Esophagus muscularis mucosa (tissue), 4 donors: ENCODE results near the gene DNAAF5. TPM values are rescaled to one million over a fixed set of nuclear protein-coding genes. Genes with fewer than 3 reads are reported as not detected.

Experiments used
- DNase-seq: peaks from one replicate; pipeline ENCODE4 v3.0.0-alpha.2; 2017; ENCODE audit errors: extremely low spot score
- H3K27ac ChIP-seq, 4 donors: fragments of 200-600 bp; sonication (generic); replicated peaks in 1 of 4; 1 replicate in 3 of 4; 2 replicates in 1 of 4; pipeline ENCODE4 v1.5.1; 2016 to 2019; ENCODE audit warnings: mild to moderate bottlenecking in 1 of 4
- H3K27me3 ChIP-seq, 4 donors: fragments of 200-600 bp; sonication (generic); one replicate each; pipeline versions ENCODE4 v1.5.1 to v1.6.0; 2016 to 2019
- H3K36me3 ChIP-seq, 4 donors: fragments of 200-600 bp; sonication (generic); one replicate each; pipeline ENCODE4 v1.5.1; 2016 to 2019
- H3K4me1 ChIP-seq, 4 donors: fragments of 200-600 bp; sonication (generic); one replicate each; pipeline ENCODE4 v1.5.1; 2016 to 2019
- H3K4me3 ChIP-seq, 4 donors: fragments of 200-600 bp; sonication (generic); 1 replicate in 2 of 4; 2 replicates in 2 of 4; pipeline ENCODE4 v1.5.1; 2016 to 2019; ENCODE audit warnings: mild to moderate bottlenecking in 4 of 4, moderate library complexity in 1 of 4
- H3K9me3 ChIP-seq, 4 donors: fragments of 200-600 bp; sonication (generic); 1 replicate in 3 of 4; 2 replicates in 1 of 4; pipeline ENCODE4 v1.5.1; 2016 to 2019
- CTCF ChIP-seq, 3 experiments: fragments of 200-600 bp in 2 of 3; fragments of 450-650 bp in 1 of 3; sonication (generic) in 2 of 3; IDR thresholded peaks; one replicate each; pipeline ENCODE4 v1.5.1; 2017 to 2019; ENCODE audit warnings: antibody characterized with exemption in 3 of 3, mild to moderate bottlenecking in 2 of 3, moderate library complexity in 1 of 3
- EP300 ChIP-seq: sonication (generic); formaldehyde crosslinking; IDR thresholded peaks from one replicate; pipeline ENCODE4 v1.6.1; 2017; ENCODE audit warnings: antibody characterized with exemption
- POLR2A ChIP-seq: fragments of 450-650 bp; IDR thresholded peaks from one replicate; pipeline ENCODE4 v1.6.1; 2017; ENCODE audit warnings: antibody characterized with exemption, moderate library complexity, mild to moderate bottlenecking, low read depth
- POLR2AphosphoS5 ChIP-seq, 2 donors: sonication (generic); formaldehyde crosslinking; IDR thresholded peaks; one replicate each; pipeline ENCODE4 v1.6.1; 2017; ENCODE audit warnings: antibody characterized with exemption in 2 of 2
- WGBS: methylation state at CpG from one replicate; pipeline ENCODE4 v1.1.5; 2018; 5-methylcytosine and 5-hydroxymethylcytosine counted together
- intact Hi-C: fragments of 100-400 bp; cut with DNase I; formaldehyde crosslinking; loops from one replicate; pipeline ENCODE4 v1.15.1; 2023
- total RNA-seq, 4 donors: library from RNA; depleted of rRNA; stranded (reverse); fragments of >200 nt; gene quantifications; one replicate each; pipeline versions ENCODE4 v1.1.0 to v1.2.1, GENCODE V29; 2016

Gene DNAAF5
- total RNA-seq, 4 donors from 2014 or later = 21.2 to 32.7 (median 29.4) TPM

GRCh38 chr7:826230-826917 lies 99.9 kb downstream of the DNAAF5 start:
- intact Hi-C loops = no loop called here
- H3K27ac ChIP-seq = peak overlapping the region; percentile 72 to 91 (median 84)
- H3K4me3 ChIP-seq = no peak overlapping the region
- H3K4me1 ChIP-seq = peaks cover 94 to 97% (median 95%) of the 10 kb centered on the region in 4 donors
- TF ChIP-seq POLR2A = no peak
- no peak for TF ChIP-seq EP300
- TF ChIP-seq POLR2AphosphoS5 (IDR thresholded peaks at IDR 0.05) = no peak
- TF ChIP-seq CTCF (IDR thresholded peaks at IDR 0.05) = no peak
- H3K36me3 ChIP-seq = peaks cover 0 to 7% (median 0%) of the 10 kb centered on the region in 4 donors
- H3K9me3 ChIP-seq = no peaks in the 10 kb centered on the region
- no peak for DNase-seq
- H3K27me3 ChIP-seq = no peaks in the 10 kb centered on the region
- WGBS = 70% methylated on average over 24 of the region's 29 CpGs

GRCh38 chr7:828793-829561 lies 102.5 kb downstream of the DNAAF5 start:
- Histone ChIP-seq H3K4me1 (peaks cover 92 to 97% (median 93%) of the 10 kb centered on the region in 4 donors), H3K27ac (peak overlapping the region; percentile 34 to 91 (median 64)), H3K27me3 (no peaks in the 10 kb centered on the region), H3K36me3 (no peaks in the 10 kb centered on the region), H3K4me3 (no peak overlapping the region), H3K9me3 (no peaks in the 10 kb centered on the region)
- intact Hi-C loops = no loop called here
- TF ChIP-seq POLR2A (no peak), POLR2AphosphoS5 (IDR thresholded peaks at IDR 0.05) (no peak), CTCF (IDR thresholded peaks at IDR 0.05) (no peak), EP300 (no peak)
- no peak for DNase-seq
- 87% methylated on average over 10 of the region's 14 CpGs for WGBS

GRCh38 chr7:830069-830468 lies 103.6 kb downstream of the DNAAF5 start:
- Histone ChIP-seq H3K27ac (peak overlapping the region; percentile 90 to 95 (median 92)), H3K36me3 (peaks cover 0 to 4% (median 0%) of the 10 kb centered on the region in 4 donors), H3K27me3 (no peaks in the 10 kb centered on the region), H3K4me3 (no peak overlapping the region), H3K9me3 (no peaks in the 10 kb centered on the region), H3K4me1 (peaks cover 92 to 97% (median 93%) of the 10 kb centered on the region in 4 donors)
- no peak for TF ChIP-seq POLR2AphosphoS5 (IDR thresholded peaks at IDR 0.05)
- TF ChIP-seq EP300 = no peak
- no peak for TF ChIP-seq POLR2A
- TF ChIP-seq CTCF (IDR thresholded peaks at IDR 0.05) = no peak
- intact Hi-C loops = loop anchor here (10.0 kb wide), 1 partner anchor 45 kb away; no protein-coding TSS in a partner anchor
- 68% methylated on average over 12 of the region's 12 CpGs for WGBS
- DNase-seq = no peak

GRCh38 chr7:831596-832166 lies 105.2 kb downstream of the DNAAF5 start:
- peak overlapping the region; percentile 90 to 95 (median 92) for H3K27ac ChIP-seq
- H3K27me3 ChIP-seq = no peaks in the 10 kb centered on the region
- intact Hi-C loops = loop anchor here (10.0 kb wide), 1 partner anchor 47 kb away; no protein-coding TSS in a partner anchor
- peak; percentile 43 to 94 for TF ChIP-seq POLR2AphosphoS5 (IDR thresholded peaks at IDR 0.05)
- no peak for TF ChIP-seq EP300
- no peak for TF ChIP-seq CTCF (IDR thresholded peaks at IDR 0.05)
- TF ChIP-seq POLR2A = no peak
- H3K4me3 ChIP-seq = peak overlapping the region; percentile 19 to 51 (median 33)
- peaks cover 92 to 97% (median 94%) of the 10 kb centered on the region in 4 donors for H3K4me1 ChIP-seq
- no peak for DNase-seq
- peaks cover 0 to 4% (median 0%) of the 10 kb centered on the region in 4 donors for H3K36me3 ChIP-seq
- H3K9me3 ChIP-seq = no peaks in the 10 kb centered on the region
- 14% methylated on average over 7 of the region's 7 CpGs for WGBS
